Measurements from ENCODE around the gene ENPP3.

The ENPP3 gene

GRCh38 chr6:131641554-131641953, 4.5 kb downstream of the ENPP3 start:
- H3K4me3 ChIP-seq (replicated peaks in 1 of 2; ENCODE audit: low read depth in 2 of 2, low read length in 2 of 2): no peak overlapping the region
- no peak for DNase-seq (ENCODE audit: low read depth in 2 of 2)
- TF ChIP-seq, protein P1, sequence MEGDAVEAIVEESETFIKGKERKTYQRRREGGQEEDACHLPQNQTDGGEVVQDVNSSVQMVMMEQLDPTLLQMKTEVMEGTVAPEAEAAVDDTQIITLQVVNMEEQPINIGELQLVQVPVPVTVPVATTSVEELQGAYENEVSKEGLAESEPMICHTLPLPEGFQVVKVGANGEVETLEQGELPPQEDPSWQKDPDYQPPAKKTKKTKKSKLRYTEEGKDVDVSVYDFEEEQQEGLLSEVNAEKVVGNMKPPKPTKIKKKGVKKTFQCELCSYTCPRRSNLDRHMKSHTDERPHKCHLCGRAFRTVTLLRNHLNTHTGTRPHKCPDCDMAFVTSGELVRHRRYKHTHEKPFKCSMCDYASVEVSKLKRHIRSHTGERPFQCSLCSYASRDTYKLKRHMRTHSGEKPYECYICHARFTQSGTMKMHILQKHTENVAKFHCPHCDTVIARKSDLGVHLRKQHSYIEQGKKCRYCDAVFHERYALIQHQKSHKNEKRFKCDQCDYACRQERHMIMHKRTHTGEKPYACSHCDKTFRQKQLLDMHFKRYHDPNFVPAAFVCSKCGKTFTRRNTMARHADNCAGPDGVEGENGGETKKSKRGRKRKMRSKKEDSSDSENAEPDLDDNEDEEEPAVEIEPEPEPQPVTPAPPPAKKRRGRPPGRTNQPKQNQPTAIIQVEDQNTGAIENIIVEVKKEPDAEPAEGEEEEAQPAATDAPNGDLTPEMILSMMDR (IDR thresholded peaks at IDR 0.05; ENCODE audit: low read depth, low read length): no peak

DNA sequence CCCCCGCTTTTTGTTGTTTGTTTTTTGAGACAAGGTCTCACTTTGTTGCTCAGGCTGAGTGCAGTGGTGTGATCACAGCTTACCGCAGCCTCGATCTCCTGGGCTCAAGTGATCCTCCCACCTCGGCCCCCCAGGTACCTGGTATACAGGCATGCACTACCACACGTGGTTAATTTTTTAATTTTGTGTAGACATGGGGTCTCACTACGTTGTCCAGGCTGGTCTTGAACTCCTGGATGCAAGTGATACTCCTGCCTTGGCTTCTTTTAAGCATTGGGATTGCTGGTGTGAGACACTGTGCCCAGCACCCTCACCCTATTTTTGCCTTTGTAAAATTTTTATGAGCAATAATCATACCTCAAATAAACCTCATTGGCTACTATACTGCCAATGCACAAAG, 5.5 kb downstream of the ENPP3 start:
- H3K4me3 ChIP-seq (replicated peaks in 1 of 2; ENCODE audit: low read depth in 2 of 2, low read length in 2 of 2): no peak overlapping the region
- TF ChIP-seq, protein P1 (IDR thresholded peaks at IDR 0.05; ENCODE audit: low read depth, low read length): no peak
- DNase-seq (ENCODE audit: low read depth in 2 of 2): no peak

- DNase-seq (ENCODE audit: low read depth in 2 of 2): no peak
- TF ChIP-seq, protein P1 (IDR thresholded peaks at IDR 0.05; ENCODE audit: low read depth, low read length): no peak
- no peak overlapping the region for H3K4me3 ChIP-seq (replicated peaks in 1 of 2; ENCODE audit: low read depth in 2 of 2, low read length in 2 of 2)
Observed at GRCh38 chr6:131642987-131643611, 6.0 kb downstream of the ENPP3 start.

DNA sequence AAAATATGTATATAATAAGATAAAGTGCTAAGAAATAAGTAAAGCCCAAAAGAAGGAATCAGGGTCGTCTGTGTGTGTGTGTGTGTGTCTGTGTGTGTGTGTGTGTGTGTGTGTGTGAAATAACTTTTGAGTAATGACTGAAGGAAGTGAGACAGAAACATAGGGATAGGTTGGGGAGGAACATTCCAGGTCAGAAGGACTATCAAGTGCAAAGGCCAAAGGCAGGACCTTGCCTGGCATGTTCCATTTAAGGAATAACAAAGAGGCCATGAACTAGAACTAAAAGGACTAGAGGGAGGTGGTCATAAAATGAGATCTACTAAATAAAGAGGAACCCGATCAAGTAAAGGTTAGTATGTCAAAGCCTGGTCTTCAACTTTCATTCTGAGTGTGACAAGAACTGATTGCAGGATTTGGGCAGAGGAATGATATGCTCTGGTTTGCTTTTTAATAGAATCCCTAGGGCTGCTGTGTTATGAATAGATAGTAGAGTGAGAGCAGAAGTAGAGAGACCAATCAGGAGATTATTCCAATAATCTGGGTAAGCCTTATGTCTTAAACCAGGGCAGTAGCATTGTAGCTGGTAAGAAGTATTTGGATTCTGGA, 6.9 kb downstream of the ENPP3 start:
- H3K4me3 ChIP-seq (replicated peaks in 1 of 2; ENCODE audit: low read depth in 2 of 2, low read length in 2 of 2): no peak overlapping the region
- no peak for DNase-seq (ENCODE audit: low read depth in 2 of 2)
- TF ChIP-seq, protein P1 (IDR thresholded peaks at IDR 0.05; ENCODE audit: low read depth, low read length): no peak

DNA sequence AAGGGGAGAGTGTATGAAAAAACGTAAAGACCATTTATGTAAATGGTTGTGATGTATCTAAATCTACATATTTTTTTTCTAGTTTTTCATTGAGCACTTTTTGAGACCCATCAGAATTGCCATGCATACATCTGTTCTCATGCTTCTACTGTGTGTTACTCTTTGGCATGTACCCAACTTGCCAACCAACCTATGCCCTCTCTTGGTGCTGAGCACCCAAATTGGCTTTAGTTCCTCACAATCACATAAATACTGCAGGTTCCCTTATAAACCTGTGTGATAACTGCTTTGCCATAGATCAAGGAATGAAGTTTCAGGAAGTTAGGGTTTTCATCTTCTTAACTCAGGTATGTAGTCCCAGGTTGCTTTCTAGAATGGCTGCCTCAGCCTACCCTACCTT, 7.8 kb downstream of the ENPP3 start:
- DNase-seq (ENCODE audit: low read depth in 2 of 2): no peak
- no peak overlapping the region for H3K4me3 ChIP-seq (replicated peaks in 1 of 2; ENCODE audit: low read depth in 2 of 2, low read length in 2 of 2)
- TF ChIP-seq, protein P1 (IDR thresholded peaks at IDR 0.05; ENCODE audit: low read depth, low read length): no peak

DNA sequence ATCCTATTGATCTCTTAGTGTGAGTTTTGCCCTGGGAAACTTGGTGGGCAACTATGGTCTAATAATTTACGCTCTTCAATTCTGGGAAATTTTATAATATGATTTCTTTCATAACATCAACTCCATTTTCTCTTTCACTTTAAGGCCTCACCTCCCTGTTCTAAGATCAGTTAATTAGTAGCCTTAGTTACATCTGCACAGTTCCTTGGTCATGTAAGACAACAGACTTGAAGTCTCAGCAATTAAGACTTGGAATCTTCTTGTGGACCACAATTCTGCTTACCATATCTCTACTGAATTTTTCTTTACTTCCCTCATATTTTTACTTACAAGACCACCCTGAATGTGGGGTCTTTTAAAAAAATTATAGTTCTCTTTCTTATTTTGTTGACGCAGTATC, 8.7 kb downstream of the ENPP3 start:
- TF ChIP-seq, protein P1 (IDR thresholded peaks at IDR 0.05; ENCODE audit: low read depth, low read length): no peak
- DNase-seq (ENCODE audit: low read depth in 2 of 2): no peak
- no peak overlapping the region for H3K4me3 ChIP-seq (replicated peaks in 1 of 2; ENCODE audit: low read depth in 2 of 2, low read length in 2 of 2)

Measured in cardiac fibroblast (primary cell).